ENCODE measurements around the gene CUL3.
A peak's percentile ranks its signal among the peaks of the same experiment; 100 is the strongest.

CUL3 gene

GRCh38 chr2:224551693-224552092 lies 33.5 kb downstream of the CUL3 start:
- TF ChIP-seq SPI1 (IDR thresholded peaks at IDR 0.05; ENCODE audit: low read depth, low read length) = peak; percentile 56
- no peak for TF ChIP-seq POLR2A (IDR thresholded peaks at IDR 0.05; ENCODE audit: low read depth, low read length)
- DNase-seq (ENCODE audit: insufficient read length, low spot score) = no peak
- FAIRE-seq = no peak

GRCh38 chr2:224546926-224547325 lies 38.2 kb downstream of the CUL3 start:
- DNase-seq (ENCODE audit: insufficient read length, low spot score) = no peak
- peak; percentile 81 for FAIRE-seq
- TF ChIP-seq POU2F2 (IDR thresholded peaks at IDR 0.05; ENCODE audit: low read depth, low read length) = no peak
- TF ChIP-seq SPI1 (IDR thresholded peaks at IDR 0.05; ENCODE audit: low read depth, low read length) = peak; percentile 79

GRCh38 chr2:224545884-224546644 lies 39.1 kb downstream of the CUL3 start:
- TF ChIP-seq POLR2AphosphoS5 (IDR thresholded peaks at IDR 0.05; ENCODE audit: low read depth, low read length) (no peak), SPI1 (IDR thresholded peaks at IDR 0.05; ENCODE audit: low read depth, low read length) (no peak), POLR2A (IDR thresholded peaks at IDR 0.05; ENCODE audit: low read depth, low read length) (no peak), PAX5 (IDR thresholded peaks at IDR 0.05; ENCODE audit: insufficient read depth, low read length, severe bottlenecking) (no peak), POU2F2 (IDR thresholded peaks at IDR 0.05; ENCODE audit: low read depth, low read length) (no peak)
- DNase-seq (ENCODE audit: insufficient read length, low spot score) (no peak), FAIRE-seq (no peak)

DNA sequence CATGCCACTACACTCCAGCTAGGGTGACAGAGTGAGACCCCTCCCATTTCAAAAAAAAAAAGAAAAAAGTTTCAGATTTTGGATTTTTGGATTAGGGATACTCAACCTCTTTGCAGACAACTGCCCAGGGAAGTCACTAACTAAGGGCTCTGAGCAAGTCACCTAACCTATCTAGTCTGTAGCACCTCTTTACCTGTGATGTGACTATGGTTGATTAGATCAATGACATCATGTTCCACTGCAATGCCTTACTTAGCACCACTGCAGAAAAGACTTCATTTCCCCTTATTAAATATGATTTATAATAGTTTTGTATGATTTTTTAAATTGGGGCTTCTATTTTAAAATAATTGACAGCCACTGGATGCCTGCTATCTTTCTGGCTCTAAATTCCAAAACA lies 41.2 kb downstream of the CUL3 start:
- TF ChIP-seq PAX5 (IDR thresholded peaks at IDR 0.05; ENCODE audit: insufficient read depth, low read length, severe bottlenecking) (no peak), POLR2A (IDR thresholded peaks at IDR 0.05; ENCODE audit: low read depth, low read length) (no peak), SPI1 (IDR thresholded peaks at IDR 0.05; ENCODE audit: low read depth, low read length) (no peak), TAF1 (IDR thresholded peaks at IDR 0.05; ENCODE audit: low read depth, low read length) (no peak), POLR2AphosphoS5 (IDR thresholded peaks at IDR 0.05; ENCODE audit: low read depth, low read length) (no peak), POU2F2 (IDR thresholded peaks at IDR 0.05; ENCODE audit: low read depth, low read length) (no peak)
- DNase-seq (ENCODE audit: insufficient read length, low spot score) (no peak), FAIRE-seq (no peak)

DNA sequence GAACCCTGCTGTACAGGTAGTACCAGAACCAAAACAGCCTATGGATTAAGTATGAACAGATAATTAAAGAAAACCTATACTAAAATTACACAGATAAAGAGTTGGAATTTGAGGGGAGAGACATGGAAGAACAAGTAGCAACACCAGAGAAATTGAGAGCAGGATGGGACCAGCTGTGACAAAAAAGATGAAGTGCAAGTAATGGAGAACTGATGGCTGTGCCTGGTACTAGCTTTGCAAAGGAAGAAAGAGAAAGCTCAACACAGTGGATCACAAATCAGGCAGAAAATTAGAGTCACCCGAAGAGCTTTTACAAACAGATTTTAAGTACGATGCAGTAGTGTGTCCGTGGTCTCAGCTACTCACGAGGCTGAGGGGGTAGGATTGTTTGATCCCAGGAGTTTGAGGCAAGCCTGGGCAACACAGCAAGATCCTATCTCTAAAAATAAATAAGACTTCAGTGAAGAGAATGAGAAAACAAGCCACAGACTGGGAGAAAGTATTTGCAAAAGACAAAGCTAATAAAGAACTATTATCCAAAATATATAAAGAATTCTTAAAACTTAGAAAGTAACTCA lies 46.5 kb downstream of the CUL3 start:
- TF ChIP-seq TAF1 (IDR thresholded peaks at IDR 0.05; ENCODE audit: low read depth, low read length) (no peak), POU2F2 (IDR thresholded peaks at IDR 0.05; ENCODE audit: low read depth, low read length) (no peak)
- DNase-seq (ENCODE audit: insufficient read length, low spot score) = no peak
- no peak for FAIRE-seq

GRCh38 chr2:224532931-224533330 lies 52.2 kb downstream of the CUL3 start:
- no peak for DNase-seq (ENCODE audit: insufficient read length, low spot score)
- TF ChIP-seq POU2F2 (IDR thresholded peaks at IDR 0.05; ENCODE audit: low read depth, low read length) = no peak
- TF ChIP-seq PAX5 (IDR thresholded peaks at IDR 0.05; ENCODE audit: insufficient read depth, low read length, severe bottlenecking) = no peak
- no peak for TF ChIP-seq TAF1 (IDR thresholded peaks at IDR 0.05; ENCODE audit: low read depth, low read length)
- no peak for TF ChIP-seq SPI1 (IDR thresholded peaks at IDR 0.05; ENCODE audit: low read depth, low read length)
- no peak for TF ChIP-seq POLR2A (IDR thresholded peaks at IDR 0.05; ENCODE audit: low read depth, low read length)
- TF ChIP-seq POLR2AphosphoS5 (IDR thresholded peaks at IDR 0.05; ENCODE audit: low read depth, low read length) = no peak
- FAIRE-seq = peak; percentile 58

DNA sequence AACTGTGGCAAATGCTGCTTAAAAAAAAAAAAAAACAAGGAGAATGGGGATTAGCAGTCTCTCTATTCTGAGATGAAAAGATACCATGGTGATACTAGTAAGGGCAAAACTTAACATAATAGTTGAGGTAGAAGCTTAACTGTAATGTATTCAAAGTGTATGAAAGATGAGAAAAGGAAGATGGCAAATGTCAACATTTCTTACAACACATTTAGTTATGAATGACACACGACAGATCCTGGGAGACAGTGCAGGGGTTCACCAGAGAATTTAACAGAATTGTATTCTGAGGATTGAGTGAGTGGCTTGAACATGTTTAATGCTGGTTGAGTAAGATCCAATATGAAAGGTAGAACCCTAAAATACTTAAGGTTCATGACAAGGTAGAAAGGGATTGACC lies 52.7 kb downstream of the CUL3 start:
- DNase-seq (ENCODE audit: insufficient read length, low spot score) (no peak), FAIRE-seq (no peak)
- TF ChIP-seq PAX5 (IDR thresholded peaks at IDR 0.05; ENCODE audit: insufficient read depth, low read length, severe bottlenecking) (no peak), TAF1 (IDR thresholded peaks at IDR 0.05; ENCODE audit: low read depth, low read length) (no peak), POU2F2 (IDR thresholded peaks at IDR 0.05; ENCODE audit: low read depth, low read length) (no peak), SPI1 (IDR thresholded peaks at IDR 0.05; ENCODE audit: low read depth, low read length) (no peak), POLR2AphosphoS5 (IDR thresholded peaks at IDR 0.05; ENCODE audit: low read depth, low read length) (no peak), POLR2A (IDR thresholded peaks at IDR 0.05; ENCODE audit: low read depth, low read length) (no peak)

DNA sequence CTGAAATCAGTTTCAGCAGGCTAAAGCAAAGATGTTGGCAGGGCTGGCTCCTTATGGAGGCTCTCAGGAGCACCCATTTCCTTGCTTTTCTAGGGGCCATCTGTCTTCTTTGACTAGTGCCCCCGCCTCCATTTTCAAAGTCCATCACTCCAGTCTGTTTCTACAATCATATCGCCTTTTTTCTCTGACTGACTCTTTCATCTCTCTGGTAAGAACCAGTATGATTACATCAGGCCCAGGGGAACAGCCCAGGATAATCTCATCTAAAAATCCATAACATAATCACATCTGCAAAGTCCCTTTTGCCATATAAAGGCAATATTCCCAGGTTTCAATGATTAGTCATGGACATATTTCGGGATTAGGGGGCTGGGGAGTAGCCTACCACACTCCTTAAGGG lies 57.0 kb downstream of the CUL3 start:
- FAIRE-seq = no peak

GRCh38 chr2:224525774-224526173 lies 59.4 kb downstream of the CUL3 start:
- TF ChIP-seq SPI1 (IDR thresholded peaks at IDR 0.05; ENCODE audit: low read depth, low read length) = no peak
- DNase-seq (ENCODE audit: insufficient read length, low spot score) (no peak), FAIRE-seq (no peak)

More for the DNA sequence above, 57.0 kb downstream of the CUL3 start:
- DNase-seq (ENCODE audit: insufficient read length, low spot score) = no peak
- TF ChIP-seq SPI1 (IDR thresholded peaks at IDR 0.05; ENCODE audit: low read depth, low read length) (no peak), POLR2AphosphoS5 (IDR thresholded peaks at IDR 0.05; ENCODE audit: low read depth, low read length) (no peak), POLR2A (IDR thresholded peaks at IDR 0.05; ENCODE audit: low read depth, low read length) (no peak), TAF1 (IDR thresholded peaks at IDR 0.05; ENCODE audit: low read depth, low read length) (no peak), PAX5 (IDR thresholded peaks at IDR 0.05; ENCODE audit: insufficient read depth, low read length, severe bottlenecking) (no peak), POU2F2 (IDR thresholded peaks at IDR 0.05; ENCODE audit: low read depth, low read length) (no peak)

GRCh38 chr2:224524657-224525056 lies 60.5 kb downstream of the CUL3 start:
- no peak for FAIRE-seq
- no peak for TF ChIP-seq TAF1 (IDR thresholded peaks at IDR 0.05; ENCODE audit: low read depth, low read length)
- no peak for TF ChIP-seq POU2F2 (IDR thresholded peaks at IDR 0.05; ENCODE audit: low read depth, low read length)
- TF ChIP-seq POLR2A (IDR thresholded peaks at IDR 0.05; ENCODE audit: low read depth, low read length) = no peak
- TF ChIP-seq SPI1 (IDR thresholded peaks at IDR 0.05; ENCODE audit: low read depth, low read length) = no peak
- no peak for TF ChIP-seq PAX5 (IDR thresholded peaks at IDR 0.05; ENCODE audit: insufficient read depth, low read length, severe bottlenecking)
- no peak for TF ChIP-seq POLR2AphosphoS5 (IDR thresholded peaks at IDR 0.05; ENCODE audit: low read depth, low read length)
- DNase-seq (ENCODE audit: insufficient read length, low spot score) = no peak

Measured in GM12891 (cell line).